ENCODE measurements around the gene MSRB1.

The MSRB1 gene

GRCh38 chr16:1913327-1914083 is 29.5 kb downstream of the MSRB1 start:
- Mint-ChIP-seq H3K4me3 (no peak overlapping the region), H3K27ac (no peak overlapping the region), H3K36me3 (ENCODE audit: low read depth) (no peaks in the 10 kb centered on the region), H3K4me1 (ENCODE audit: low read depth) (no peaks in the 10 kb centered on the region), H3K9me3 (no peaks in the 10 kb centered on the region), H3K27me3 (peaks cover 39% of the 10 kb centered on the region)
- no peak for DNase-seq

- no peak for DNase-seq
- Mint-ChIP-seq H3K36me3 (ENCODE audit: low read depth) (no peaks in the 10 kb centered on the region), H3K4me3 (no peak overlapping the region), H3K4me1 (ENCODE audit: low read depth) (no peaks in the 10 kb centered on the region), H3K27ac (no peak overlapping the region), H3K9me3 (no peaks in the 10 kb centered on the region), H3K27me3 (peaks cover 39% of the 10 kb centered on the region)
Observed at GRCh38 chr16:1912215-1912543, 30.8 kb downstream of the MSRB1 start.

DNA sequence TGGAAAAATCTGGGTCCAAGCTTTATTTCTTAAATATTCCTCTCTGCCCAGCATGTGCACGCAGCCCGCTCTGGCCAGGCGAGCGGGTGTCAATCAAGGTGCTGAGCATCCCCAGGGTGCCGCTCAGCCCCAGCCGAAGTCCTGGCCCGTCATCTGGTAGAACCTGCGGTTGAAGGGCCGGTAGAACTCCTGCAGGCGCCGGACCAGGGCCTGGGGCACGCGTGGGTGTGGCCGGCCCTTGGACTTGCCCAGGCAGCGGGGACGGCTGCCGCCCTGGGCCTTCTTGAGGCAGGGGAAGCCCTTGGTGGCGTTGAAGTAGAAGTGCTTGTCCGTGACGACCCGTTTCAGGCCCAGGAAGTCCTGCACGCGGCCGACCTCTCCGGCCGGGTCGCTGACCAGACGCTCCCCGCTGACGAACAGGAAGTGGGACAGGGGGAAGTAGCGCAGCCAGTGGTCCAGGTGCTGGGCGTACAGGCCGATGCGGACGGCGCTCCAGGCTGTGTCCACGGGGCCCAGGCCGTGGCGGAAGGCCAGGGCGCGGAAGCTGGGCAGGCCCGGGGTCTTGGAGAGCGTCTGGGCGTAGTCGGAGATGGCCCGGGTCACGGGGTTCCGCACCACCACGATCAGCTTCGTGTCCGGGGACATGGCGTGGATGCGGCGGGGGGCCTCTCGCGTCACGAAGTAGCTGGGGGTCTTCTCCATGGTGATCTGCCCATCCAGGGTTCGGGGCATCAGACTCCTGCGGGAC is 31.4 kb downstream of the MSRB1 start:
- Mint-ChIP-seq H3K9me3 (no peaks in the 10 kb centered on the region), H3K36me3 (ENCODE audit: low read depth) (no peaks in the 10 kb centered on the region), H3K27ac (no peak overlapping the region), H3K27me3 (peaks cover 37% of the 10 kb centered on the region), H3K4me3 (no peak overlapping the region), H3K4me1 (ENCODE audit: low read depth) (no peaks in the 10 kb centered on the region)
- DNase-seq, result no peak

DNA sequence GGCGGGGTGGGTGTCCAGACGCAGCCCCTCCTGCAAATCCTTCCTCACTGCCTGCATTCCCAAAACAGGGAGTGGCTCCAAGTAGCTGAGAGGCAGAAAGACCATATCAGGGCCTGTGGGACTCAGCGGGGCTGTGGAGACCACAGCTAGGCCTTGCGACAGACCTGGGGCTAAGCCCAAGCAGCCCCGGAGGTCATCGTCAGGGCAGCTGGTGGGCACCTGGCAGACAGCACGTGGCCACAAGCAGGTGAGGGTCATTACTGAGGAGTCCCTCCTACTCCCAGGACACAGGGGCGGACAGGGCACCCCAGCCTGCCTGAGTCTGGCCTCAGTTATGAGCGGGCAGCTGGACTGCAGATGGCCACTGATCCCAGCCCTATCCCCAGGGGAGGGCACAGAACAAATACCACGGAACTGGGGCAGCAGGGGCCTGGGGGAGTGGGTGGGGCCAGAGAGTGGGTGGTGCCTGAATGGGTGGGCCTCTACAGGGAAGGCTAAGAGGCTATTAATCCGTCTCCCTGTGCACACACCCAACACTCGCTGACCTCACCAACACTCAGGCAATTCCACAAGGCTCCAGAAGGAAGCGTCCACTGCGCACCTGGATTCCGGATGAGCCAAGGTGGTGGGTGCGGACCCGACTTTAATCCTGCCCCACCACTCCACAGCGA is 33.3 kb downstream of the MSRB1 start:
- H3K36me3 Mint-ChIP-seq (ENCODE audit: low read depth), result no peaks in the 10 kb centered on the region
- H3K27ac Mint-ChIP-seq, result no peak overlapping the region
- H3K9me3 Mint-ChIP-seq, result no peaks in the 10 kb centered on the region
- DNase-seq, result no peak
- no peak overlapping the region for H3K4me3 Mint-ChIP-seq
- H3K4me1 Mint-ChIP-seq (ENCODE audit: low read depth), result no peaks in the 10 kb centered on the region
- peaks cover 18% of the 10 kb centered on the region for H3K27me3 Mint-ChIP-seq

DNA sequence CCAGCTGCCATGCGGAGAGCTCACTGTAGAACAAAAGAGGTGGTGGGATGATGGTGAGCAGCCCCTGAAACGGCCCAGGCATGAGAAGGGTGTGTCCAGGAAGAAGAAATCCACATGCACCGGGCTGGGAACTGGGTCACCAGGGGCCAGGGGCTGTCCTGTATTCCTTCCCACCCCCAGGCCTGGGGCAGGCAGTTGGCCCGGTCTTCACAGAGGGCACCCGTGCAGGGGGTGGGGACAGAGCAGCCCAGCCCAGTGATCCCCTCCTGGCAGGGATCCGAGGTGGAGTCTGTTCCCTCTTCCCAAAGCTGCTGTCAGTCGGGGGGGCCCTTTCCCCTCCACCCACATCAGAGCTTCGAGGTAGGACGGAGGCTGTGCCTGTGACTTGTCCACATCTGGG is 34.0 kb downstream of the MSRB1 start:
- DNase-seq, result no peak

GRCh38 chr16:1908184-1908583 is 34.8 kb downstream of the MSRB1 start:
- Mint-ChIP-seq H3K27me3 (peaks cover 14% of the 10 kb centered on the region), H3K4me3 (no peak overlapping the region), H3K36me3 (ENCODE audit: low read depth) (no peaks in the 10 kb centered on the region), H3K9me3 (no peaks in the 10 kb centered on the region), H3K4me1 (ENCODE audit: low read depth) (no peaks in the 10 kb centered on the region), H3K27ac (no peak overlapping the region)
- no peak for DNase-seq

More for the DNA sequence above, 34.0 kb downstream of the MSRB1 start:
- H3K9me3 Mint-ChIP-seq, result no peaks in the 10 kb centered on the region
- no peak overlapping the region for H3K27ac Mint-ChIP-seq
- H3K36me3 Mint-ChIP-seq (ENCODE audit: low read depth), result no peaks in the 10 kb centered on the region
- no peaks in the 10 kb centered on the region for H3K4me1 Mint-ChIP-seq (ENCODE audit: low read depth)
- no peak overlapping the region for H3K4me3 Mint-ChIP-seq
- peaks cover 14% of the 10 kb centered on the region for H3K27me3 Mint-ChIP-seq

GRCh38 chr16:1907226-1907860 is 35.7 kb downstream of the MSRB1 start:
- H3K4me3 Mint-ChIP-seq, result no peak overlapping the region
- peaks cover 14% of the 10 kb centered on the region for H3K27me3 Mint-ChIP-seq
- DNase-seq, result no peak
- no peak overlapping the region for H3K27ac Mint-ChIP-seq
- H3K4me1 Mint-ChIP-seq (ENCODE audit: low read depth), result no peaks in the 10 kb centered on the region
- no peaks in the 10 kb centered on the region for H3K9me3 Mint-ChIP-seq
- no peaks in the 10 kb centered on the region for H3K36me3 Mint-ChIP-seq (ENCODE audit: low read depth)

DNA sequence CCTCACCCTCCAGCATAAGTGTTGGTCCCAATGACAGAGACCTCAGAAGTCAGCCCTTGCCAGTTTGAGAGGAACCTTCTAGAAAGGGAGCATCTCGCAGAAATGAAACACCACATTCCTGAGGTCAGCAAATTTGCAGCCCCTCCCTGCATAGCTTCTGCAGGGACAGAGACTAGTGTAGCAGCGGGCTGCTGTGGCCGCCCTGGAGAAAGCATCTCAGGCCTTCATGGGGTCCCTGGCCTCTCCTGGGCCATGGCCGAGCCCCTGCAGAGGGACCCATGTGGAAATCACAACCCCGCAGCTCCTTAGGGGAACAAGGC is 36.2 kb downstream of the MSRB1 start:
- no peak for DNase-seq
- Mint-ChIP-seq H3K9me3 (no peaks in the 10 kb centered on the region), H3K27ac (no peak overlapping the region), H3K27me3 (peaks cover 14% of the 10 kb centered on the region), H3K36me3 (ENCODE audit: low read depth) (no peaks in the 10 kb centered on the region), H3K4me3 (no peak overlapping the region), H3K4me1 (ENCODE audit: low read depth) (no peaks in the 10 kb centered on the region)

DNA sequence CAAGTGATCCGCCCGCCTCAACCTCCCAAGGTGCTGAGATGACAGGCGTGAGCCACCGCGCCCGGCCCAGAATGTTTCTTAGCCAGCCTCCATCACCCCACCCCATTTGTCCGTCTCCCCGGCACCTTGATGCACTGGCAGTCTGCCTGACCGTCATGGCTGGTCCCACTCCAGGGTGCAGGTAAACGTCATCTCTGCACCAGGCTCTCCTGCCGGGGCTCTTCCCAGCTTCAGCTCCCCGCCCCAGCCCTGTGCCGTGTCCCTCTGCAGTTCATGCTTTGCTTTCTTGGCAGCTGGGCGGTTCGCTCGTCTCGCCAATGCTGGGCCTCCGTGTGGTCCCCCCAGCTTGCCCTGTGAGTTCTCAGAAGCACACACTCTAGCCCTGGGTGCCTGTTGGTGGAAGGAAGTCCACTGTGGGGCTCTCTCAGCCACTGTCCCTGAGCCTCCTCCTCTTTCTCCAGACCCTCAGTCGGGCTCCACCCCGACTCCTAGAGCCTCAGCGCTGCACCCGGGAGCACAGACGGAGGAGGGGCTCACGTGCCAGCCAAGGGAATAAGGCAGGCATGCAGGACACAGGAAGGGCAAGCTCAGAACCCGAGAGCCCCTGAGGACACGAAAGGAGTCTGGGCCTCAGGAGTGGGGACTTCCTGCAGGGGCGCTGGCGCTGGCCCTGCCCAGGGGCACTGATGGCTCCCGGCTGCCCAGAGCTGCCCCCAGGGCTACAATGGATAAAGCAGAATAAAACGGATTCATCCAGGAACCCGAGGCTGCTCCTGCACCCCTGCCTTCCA is 36.7 kb downstream of the MSRB1 start:
- H3K4me3 Mint-ChIP-seq, result no peak overlapping the region
- no peak overlapping the region for H3K27ac Mint-ChIP-seq
- H3K36me3 Mint-ChIP-seq (ENCODE audit: low read depth), result no peaks in the 10 kb centered on the region
- peaks cover 14% of the 10 kb centered on the region for H3K27me3 Mint-ChIP-seq
- no peaks in the 10 kb centered on the region for H3K9me3 Mint-ChIP-seq
- DNase-seq, result no peak
- no peaks in the 10 kb centered on the region for H3K4me1 Mint-ChIP-seq (ENCODE audit: low read depth)

- H3K4me3 Mint-ChIP-seq, result no peak overlapping the region
- H3K27me3 Mint-ChIP-seq, result peaks cover 14% of the 10 kb centered on the region
- H3K36me3 Mint-ChIP-seq (ENCODE audit: low read depth), result no peaks in the 10 kb centered on the region
- no peaks in the 10 kb centered on the region for H3K9me3 Mint-ChIP-seq
- no peaks in the 10 kb centered on the region for H3K4me1 Mint-ChIP-seq (ENCODE audit: low read depth)
- DNase-seq, result no peak
- H3K27ac Mint-ChIP-seq, result no peak overlapping the region
Observed at GRCh38 chr16:1903845-1904840, 38.9 kb downstream of the MSRB1 start.

DNA sequence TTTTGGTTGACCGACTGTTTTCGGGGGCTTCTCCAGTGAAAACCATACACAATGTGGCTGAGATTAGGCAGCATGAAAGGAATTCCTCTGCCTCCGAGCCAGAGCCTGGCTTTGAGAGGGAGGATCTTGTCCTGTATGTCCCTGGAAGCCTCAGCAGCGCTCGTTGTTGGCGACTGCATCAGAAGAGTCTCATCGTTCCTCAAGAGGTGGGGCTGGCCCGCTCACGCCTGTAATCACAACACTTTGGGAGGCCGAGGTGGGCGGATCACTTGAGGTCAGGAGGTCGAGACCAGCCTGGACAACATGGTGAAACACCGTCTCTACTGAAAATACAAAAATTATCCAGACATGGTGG is 39.8 kb downstream of the MSRB1 start:
- Mint-ChIP-seq H3K4me1 (ENCODE audit: low read depth) (no peaks in the 10 kb centered on the region), H3K27me3 (peaks cover 7% of the 10 kb centered on the region)
- DNase-seq, result no peak

DNA sequence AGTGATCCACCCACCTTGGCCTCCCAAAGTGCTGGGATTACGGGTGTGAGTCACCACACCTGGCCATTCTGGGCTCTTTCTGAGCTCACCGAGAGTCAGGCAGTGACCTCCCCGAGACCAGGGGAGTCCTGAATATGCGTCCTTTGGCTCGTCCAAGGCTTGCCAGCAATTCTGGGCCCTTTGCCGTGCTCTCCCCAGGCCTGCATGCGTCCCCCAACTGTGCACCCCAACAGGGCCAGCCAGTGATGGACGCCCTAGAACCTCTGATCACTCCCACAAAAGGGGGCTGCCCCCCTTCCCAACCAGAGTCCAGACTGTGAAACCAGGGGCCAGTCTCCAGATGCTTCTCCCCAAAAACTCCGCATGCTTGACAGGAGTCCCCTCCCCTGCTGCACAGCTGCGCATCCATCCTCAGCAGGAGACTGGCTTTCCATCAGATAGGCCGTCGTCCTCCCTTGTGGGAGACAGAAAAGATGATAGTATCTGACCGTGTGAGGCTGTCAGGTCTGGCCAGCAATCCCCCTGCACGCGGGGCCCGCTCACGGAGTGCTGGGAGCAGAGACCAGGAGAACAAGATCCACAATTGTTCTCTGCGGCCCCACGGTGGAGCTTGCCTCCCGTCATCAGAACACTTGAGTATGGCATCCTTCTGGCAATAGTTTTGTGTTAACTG is 40.3 kb downstream of the MSRB1 start:
- no peak for DNase-seq
- Mint-ChIP-seq H3K4me3 (no peak overlapping the region), H3K27ac (no peak overlapping the region), H3K9me3 (no peaks in the 10 kb centered on the region), H3K4me1 (ENCODE audit: low read depth) (no peaks in the 10 kb centered on the region), H3K27me3 (peaks cover 4% of the 10 kb centered on the region), H3K36me3 (ENCODE audit: low read depth) (no peaks in the 10 kb centered on the region)

More for the DNA sequence above, 39.8 kb downstream of the MSRB1 start:
- no peaks in the 10 kb centered on the region for H3K36me3 Mint-ChIP-seq (ENCODE audit: low read depth)
- no peak overlapping the region for H3K27ac Mint-ChIP-seq
- H3K9me3 Mint-ChIP-seq, result no peaks in the 10 kb centered on the region
- H3K4me3 Mint-ChIP-seq, result no peak overlapping the region

GRCh38 chr16:1900452-1900774 is 42.6 kb downstream of the MSRB1 start:
- Mint-ChIP-seq H3K4me3 (no peak overlapping the region), H3K9me3 (no peaks in the 10 kb centered on the region), H3K27me3 (peaks cover 5% of the 10 kb centered on the region), H3K4me1 (ENCODE audit: low read depth) (no peaks in the 10 kb centered on the region), H3K36me3 (ENCODE audit: low read depth) (no peaks in the 10 kb centered on the region), H3K27ac (no peak overlapping the region)
- no peak for DNase-seq

Measured in activated T-cell treated with anti-CD3 and anti-CD28 coated beads, Interleukin-2, amount 50 U/mL, for 24 hours (primary cell).